Activated CD8-positive, alpha-beta memory T cell treated with anti-CD3 and anti-CD28 coated beads for 4 hours (primary cell): ENCODE measurements around the gene SMAD5.

Experiments used
- DNase-seq, 2 donors: peaks; one replicate each; pipeline ENCODE4 v3.0.0-alpha.2; 2020; ENCODE audit warnings: low read depth in 2 of 2

The SMAD5 gene

GRCh38 chr5:136155078-136155477 lies 22.4 kb downstream of the SMAD5 start:
- DNase-seq, result no peak

DNA sequence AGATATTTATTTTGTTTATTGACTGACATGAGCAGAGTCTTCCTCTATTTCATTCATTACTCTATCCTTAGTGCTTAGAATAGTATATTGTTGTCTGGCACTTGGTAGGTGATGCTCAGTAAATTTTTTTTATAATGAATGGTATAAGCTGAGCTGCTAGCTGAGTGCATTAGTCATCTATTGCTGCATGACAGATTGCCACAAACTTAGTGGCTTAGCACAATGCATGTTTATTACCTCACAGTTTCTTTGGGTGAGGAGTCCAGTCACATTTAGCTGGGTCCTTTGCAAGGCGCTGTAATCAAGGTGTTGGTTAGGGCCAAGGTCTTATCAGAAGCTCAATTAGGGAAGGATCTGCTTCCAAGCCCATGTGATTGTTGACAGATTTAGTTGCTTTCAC lies 23.1 kb downstream of the SMAD5 start:
- no peak for DNase-seq

DNA sequence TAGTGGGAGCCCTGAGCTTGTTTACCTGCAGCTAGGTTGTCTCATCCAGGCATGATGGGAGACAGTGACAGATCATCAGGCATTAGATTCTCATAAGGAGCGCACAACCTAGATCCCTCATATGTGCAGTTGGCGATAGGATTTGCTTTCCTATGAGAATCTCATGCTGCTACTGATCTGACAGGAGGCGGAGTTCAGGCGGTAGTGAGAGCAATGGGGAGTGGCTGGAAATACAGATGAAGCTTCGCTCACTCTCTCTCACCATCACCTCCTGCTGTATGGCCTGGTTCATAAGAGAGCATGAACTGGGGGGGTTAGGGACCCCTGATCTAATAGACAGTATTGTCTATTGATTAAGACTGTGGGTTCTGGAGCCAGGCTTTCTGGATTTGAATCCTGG lies 24.9 kb downstream of the SMAD5 start:
- DNase-seq, result no peak

- no peak for DNase-seq
Measured at GRCh38 chr5:136159457-136159856, 26.8 kb downstream of the SMAD5 start.

DNA sequence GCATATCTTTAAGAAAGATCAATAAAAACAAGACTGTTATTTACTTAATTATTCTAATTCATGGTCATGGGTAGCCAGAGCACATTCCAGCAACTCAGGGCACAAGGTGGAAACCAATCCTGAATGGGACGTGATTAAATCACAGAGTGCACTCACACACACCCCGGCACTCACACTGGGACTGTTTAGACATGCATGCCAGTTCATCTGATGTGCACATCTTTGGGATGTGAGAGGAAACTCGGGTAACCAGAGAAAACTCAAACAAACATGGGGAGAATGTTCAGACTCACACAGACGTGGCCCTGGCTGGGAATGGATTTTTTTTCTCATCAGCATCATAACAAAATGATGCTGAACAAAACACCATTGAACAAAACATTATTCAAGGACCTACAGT lies 29.4 kb downstream of the SMAD5 start:
- no peak for DNase-seq

- no peak for DNase-seq
Measured at GRCh38 chr5:136164226-136164625, 31.6 kb downstream of the SMAD5 start.

DNA sequence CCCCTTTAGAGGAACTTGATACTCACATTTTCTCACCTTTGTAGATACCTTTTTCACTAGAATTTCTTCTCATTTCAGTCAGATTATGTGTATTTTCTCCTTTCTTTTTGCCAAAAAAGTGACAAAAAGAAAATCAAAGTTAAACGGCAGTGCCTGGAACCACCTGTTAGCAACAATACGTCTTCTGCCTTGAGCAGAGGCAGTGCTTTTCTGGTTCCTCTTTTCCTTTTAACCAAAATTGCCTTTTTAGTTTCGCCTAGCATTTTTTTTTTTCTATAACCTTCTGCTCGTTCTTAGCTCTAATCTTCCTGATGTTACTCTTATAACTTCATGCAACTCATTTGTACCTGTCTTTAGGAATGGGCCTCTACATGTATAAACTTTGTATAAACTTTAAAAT lies 34.3 kb downstream of the SMAD5 start:
- DNase-seq, result no peak

DNA sequence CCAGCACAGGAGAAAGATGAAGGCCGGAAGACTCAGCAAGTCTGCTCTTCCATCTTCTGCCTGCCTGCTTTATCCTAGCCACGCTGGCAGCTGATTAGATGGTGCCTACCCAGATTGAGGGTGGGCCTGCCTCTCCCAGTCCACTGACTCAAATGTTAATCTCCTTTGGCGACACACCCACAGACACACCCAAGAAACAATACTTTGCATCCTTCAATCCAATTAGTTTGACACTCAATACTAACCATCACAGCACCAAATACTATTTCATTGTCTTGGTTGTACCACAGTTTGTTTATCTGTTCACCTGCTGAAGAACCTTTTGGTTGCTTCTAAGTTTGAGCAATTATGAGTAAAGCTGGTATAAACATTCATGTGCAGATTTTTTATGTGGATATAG lies 36.6 kb downstream of the SMAD5 start:
- DNase-seq, result no peak

DNA sequence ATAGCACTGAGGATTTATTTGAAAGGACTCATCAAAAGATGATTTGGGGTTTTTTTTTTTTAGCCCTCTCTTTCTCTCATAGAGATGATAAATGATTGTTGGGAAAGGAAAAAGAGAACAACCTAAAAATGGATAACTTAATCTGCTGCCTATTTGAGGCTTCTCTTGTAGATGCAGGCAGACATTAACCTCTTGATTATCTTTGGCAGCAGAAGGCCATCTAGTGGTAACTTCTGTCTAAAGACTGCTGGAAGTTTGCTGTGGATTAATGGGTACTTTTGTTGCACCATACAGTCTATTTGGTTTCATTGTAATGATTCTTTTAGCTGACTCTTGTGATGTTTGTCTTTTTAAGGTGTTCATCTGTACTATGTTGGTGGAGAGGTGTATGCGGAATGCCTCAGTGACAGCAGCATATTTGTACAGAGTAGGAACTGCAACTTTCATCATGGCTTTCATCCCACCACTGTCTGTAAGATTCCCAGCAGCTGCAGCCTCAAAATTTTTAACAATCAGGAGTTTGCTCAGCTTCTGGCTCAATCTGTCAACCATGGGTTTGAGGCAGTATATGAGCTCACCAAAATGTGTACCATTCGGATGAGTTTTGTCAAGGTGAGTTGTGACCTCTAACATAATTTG lies 41.5 kb downstream of the SMAD5 start:
- DNase-seq, result no peak

- no peak for DNase-seq
Measured at GRCh38 chr5:136182618-136183017, 50.0 kb downstream of the SMAD5 start.

- no peak for DNase-seq
Measured at GRCh38 chr5:136185974-136186665, 53.5 kb downstream of the SMAD5 start.

DNA sequence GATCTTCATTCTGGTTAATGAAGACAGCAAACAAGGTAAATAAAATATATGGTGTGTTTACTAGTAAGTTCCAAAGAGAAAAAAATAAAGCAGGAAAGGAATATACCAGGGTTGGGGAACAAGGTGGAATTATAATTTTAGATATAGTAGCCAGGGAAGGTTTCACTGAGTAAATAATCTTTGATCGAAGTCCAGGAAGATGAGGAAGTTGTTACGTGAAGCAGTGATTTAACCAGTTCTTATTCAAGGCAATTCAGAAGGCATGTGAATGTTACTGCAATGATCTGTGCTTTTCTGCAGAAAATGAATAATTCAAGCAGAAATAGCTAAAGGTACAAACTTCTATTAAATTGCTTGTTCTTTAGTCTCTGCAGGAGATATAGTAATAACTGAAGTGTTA lies 54.2 kb downstream of the SMAD5 start:
- DNase-seq, result no peak

DNA sequence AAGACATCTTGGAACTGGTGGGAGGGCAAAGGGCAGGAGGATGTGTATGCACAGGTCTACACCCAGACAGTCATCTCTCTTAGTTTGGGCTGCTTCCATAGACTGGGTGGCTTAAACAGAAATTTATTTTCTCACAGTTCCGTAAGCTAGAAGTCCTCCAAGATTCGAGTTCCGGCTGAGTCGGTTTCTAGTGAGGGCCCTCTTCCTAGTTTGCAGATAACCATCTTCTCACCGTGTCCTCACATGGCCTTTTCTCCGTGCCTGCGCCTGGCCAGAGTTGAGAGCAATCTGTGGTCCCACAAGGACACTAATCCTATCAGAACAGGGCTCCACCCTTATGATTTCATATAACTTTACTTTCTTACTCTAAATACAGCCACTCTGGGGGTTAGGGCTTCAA lies 56.2 kb downstream of the SMAD5 start:
- DNase-seq, result no peak

DNA sequence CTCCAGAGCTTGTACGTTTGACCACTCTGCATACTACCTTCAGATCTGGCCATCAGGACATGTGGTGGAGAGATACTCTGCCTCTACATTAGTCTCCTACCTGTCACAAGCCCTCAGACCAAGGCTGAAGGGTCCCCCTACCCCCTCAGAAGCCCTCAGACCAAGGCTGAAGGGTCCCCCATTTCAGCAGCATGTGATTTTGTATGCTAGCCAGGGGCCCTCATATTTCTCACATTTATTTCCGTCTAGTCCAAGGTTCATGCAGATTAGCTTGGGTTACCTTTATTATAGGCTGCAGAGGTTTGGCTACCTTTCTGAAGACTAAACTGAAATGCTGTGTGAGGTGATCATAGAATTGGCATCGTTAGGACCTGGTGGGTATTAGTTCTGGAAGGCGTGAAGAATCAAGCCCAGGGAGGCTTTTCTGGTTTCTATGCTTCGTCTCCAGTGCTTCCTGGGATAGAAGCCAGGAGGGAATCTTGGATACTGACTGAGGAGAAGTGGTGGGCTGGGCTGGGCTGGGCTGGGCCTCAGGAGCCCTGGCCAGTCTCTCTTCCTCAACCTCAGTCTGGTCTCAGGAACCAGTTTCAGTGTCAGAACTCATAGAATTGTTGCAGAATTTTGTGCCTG lies 57.6 kb downstream of the SMAD5 start:
- no peak for DNase-seq

GRCh38 chr5:136190904-136191303 lies 58.3 kb downstream of the SMAD5 start:
- DNase-seq, result no peak

DNA sequence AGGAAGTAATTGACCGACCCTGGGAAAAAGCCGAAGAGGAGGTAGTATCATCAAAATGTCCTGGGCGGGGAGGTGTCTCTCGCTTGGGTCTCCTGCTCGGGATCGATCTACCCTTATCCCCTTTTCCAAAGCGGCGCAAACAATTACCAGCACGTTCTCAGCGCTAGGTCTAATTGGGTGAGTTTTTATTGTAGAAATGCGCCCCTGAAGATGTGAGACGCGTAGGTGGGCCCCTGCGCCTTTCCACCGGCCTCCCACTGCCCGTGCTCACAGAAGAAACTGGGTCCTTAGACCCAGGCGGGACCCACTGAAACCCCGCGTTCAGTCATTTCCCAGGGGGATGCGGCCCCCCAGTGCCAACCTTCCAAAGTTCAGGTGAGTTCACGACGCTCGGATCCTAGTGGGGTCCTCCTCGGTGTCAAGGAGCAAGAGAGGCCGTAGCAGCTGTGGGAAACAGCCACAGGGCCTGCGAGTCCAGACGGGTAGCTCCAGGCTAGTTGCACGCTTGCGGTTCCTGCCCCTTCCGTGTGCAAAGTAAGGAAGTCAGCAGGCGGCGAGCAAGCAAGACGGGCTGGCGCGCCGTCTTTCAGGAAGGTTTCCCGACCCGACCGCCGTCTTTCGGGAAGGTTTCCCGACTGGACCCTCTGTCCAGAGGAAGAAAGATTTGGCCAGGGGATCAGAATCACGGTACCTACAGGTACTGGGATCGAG lies 58.8 kb downstream of the SMAD5 start:
- no peak for DNase-seq

- no peak for DNase-seq
Measured at GRCh38 chr5:136192015-136192525, 59.4 kb downstream of the SMAD5 start.

DNA sequence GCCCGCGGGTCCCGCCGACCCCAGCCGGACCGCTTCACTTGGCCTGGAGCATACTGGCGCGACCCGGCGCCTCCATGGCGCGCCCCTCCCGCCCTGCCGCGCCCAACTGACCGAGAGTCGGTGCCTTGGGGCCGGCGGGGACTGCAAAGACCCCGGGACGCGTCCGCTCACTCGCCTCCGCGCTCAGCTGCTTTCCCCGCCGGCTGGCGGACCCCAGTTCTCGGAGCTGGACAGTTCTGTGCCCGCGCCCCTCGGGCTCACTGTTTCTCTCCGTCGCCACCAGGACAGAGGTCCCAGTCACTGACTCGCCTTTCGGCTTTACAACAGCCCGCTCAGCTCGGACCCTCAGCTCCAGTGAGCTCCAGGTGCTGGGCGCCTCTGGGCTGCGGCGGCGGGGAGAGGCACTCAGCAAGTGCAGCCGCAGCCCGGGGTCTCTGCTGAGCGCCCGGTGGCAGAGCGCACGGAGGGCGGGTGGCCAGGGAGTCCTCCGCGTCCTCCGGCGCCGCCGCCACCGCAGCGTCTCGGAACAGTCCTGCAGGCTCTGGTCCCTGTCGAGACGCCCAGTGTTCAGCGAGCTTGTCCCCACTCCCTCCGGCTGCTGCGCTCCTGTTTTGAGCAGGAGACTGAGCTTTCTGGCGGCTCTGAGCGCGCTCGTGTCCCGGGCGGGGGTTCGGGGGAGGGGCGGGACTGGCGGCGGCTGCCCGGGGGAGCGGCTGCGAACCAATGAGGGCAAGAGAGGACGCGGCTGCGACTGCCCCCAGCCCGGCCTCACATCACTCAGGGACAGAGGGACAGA lies 60.1 kb downstream of the SMAD5 start, which contains the start of gene SMIM32:
Gene SMIM32 (minus strand): TSS at position 637 of the 796 bp plus-strand sequence. CDS start 638 bp downstream, outside the sequence.
- DNase-seq, result no peak

GRCh38 chr5:136193322-136193935 lies 60.8 kb downstream of the SMAD5 start:
- no peak for DNase-seq

- DNase-seq, result no peak
Measured at GRCh38 chr5:136194576-136194975, 61.9 kb downstream of the SMAD5 start.
